ENCODE measurements around the gene KCTD15.

DNA sequence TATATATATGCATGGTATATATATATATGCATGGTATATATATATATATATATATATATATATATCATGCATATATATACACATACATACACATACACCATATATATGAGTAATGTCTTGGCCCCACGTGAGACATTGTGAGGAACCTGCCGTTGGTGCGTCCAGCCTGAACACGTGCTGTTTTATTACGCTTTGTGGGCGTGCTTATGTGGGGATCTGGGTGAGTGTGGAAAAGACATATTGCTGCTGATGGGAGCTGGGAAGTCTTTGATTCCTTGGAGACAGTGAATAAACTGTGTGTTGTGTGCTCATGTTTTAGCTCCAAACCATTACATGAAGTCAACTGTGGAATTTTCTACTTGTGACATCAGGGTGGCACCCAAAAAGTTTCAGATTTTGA lies 28.9 kb downstream of the KCTD15 start:
- TF ChIP-seq, protein P1, sequence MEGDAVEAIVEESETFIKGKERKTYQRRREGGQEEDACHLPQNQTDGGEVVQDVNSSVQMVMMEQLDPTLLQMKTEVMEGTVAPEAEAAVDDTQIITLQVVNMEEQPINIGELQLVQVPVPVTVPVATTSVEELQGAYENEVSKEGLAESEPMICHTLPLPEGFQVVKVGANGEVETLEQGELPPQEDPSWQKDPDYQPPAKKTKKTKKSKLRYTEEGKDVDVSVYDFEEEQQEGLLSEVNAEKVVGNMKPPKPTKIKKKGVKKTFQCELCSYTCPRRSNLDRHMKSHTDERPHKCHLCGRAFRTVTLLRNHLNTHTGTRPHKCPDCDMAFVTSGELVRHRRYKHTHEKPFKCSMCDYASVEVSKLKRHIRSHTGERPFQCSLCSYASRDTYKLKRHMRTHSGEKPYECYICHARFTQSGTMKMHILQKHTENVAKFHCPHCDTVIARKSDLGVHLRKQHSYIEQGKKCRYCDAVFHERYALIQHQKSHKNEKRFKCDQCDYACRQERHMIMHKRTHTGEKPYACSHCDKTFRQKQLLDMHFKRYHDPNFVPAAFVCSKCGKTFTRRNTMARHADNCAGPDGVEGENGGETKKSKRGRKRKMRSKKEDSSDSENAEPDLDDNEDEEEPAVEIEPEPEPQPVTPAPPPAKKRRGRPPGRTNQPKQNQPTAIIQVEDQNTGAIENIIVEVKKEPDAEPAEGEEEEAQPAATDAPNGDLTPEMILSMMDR (conservative IDR thresholded peaks at IDR 0.05) = no peak
- no peak for TF ChIP-seq EZH2 (IDR thresholded peaks at IDR 0.05; ENCODE audit: low read depth)
